Measurements from ENCODE around the gene C6orf47.

Gene C6orf47

GRCh38 chr6:31658983-31659648, 1.5 kb downstream of the C6orf47 start:
- Histone ChIP-seq H3K4me3 (ENCODE audit: low read length) (peak overlapping the region; percentile 87; the same call in 1 of the 2 replicates), H3K36me3 (replicated peaks; ENCODE audit: insufficient read depth, low read length) (no peaks in the 10 kb centered on the region), H3F3A (ENCODE audit: insufficient read depth, low read length) (peaks cover 14% of the 10 kb centered on the region), H4K20me1 (ENCODE audit: insufficient read depth, low read length) (no peaks in the 10 kb centered on the region), H2AFZ (ENCODE audit: low read length) (no peak overlapping the region), H3K4me2 (ENCODE audit: low read depth, low read length) (peak overlapping the region; percentile 94), H3K27me3 (replicated peaks; ENCODE audit: insufficient read depth, low read length) (no peaks in the 10 kb centered on the region), H3K9me2 (replicated peaks; ENCODE audit: insufficient read depth, low read length) (no peaks in the 10 kb centered on the region), H3K79me2 (ENCODE audit: low read length) (peaks cover 49% of the 10 kb centered on the region), H3K4me1 (ENCODE audit: low read length) (peaks cover 35% of the 10 kb centered on the region), H3K27ac (ENCODE audit: low read length) (no peak overlapping the region), H3K9ac (ENCODE audit: low read length) (peak overlapping the region; percentile 78; the same call in 1 of the 2 replicates), H3K9me3 (replicated peaks; ENCODE audit: insufficient read depth, low read length) (no peaks in the 10 kb centered on the region)
- TF ChIP-seq, protein P1, sequence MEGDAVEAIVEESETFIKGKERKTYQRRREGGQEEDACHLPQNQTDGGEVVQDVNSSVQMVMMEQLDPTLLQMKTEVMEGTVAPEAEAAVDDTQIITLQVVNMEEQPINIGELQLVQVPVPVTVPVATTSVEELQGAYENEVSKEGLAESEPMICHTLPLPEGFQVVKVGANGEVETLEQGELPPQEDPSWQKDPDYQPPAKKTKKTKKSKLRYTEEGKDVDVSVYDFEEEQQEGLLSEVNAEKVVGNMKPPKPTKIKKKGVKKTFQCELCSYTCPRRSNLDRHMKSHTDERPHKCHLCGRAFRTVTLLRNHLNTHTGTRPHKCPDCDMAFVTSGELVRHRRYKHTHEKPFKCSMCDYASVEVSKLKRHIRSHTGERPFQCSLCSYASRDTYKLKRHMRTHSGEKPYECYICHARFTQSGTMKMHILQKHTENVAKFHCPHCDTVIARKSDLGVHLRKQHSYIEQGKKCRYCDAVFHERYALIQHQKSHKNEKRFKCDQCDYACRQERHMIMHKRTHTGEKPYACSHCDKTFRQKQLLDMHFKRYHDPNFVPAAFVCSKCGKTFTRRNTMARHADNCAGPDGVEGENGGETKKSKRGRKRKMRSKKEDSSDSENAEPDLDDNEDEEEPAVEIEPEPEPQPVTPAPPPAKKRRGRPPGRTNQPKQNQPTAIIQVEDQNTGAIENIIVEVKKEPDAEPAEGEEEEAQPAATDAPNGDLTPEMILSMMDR (IDR thresholded peaks at IDR 0.05; ENCODE audit: low read length): no peak
- TF ChIP-seq EZH2phosphoT487 (IDR thresholded peaks at IDR 0.05; ENCODE audit: low read length) (no peak), EZH2 (optimal IDR thresholded peaks at IDR 0.05; ENCODE audit: low read depth, low read length) (no peak)
- DNase-seq: no peak

- Histone ChIP-seq H2AFZ (ENCODE audit: low read length) (no peak overlapping the region), H3K4me2 (ENCODE audit: low read depth, low read length) (no peak overlapping the region), H3K9ac (ENCODE audit: low read length) (no peak overlapping the region), H3K27me3 (replicated peaks; ENCODE audit: insufficient read depth, low read length) (no peaks in the 10 kb centered on the region), H3K9me2 (replicated peaks; ENCODE audit: insufficient read depth, low read length) (no peaks in the 10 kb centered on the region), H3K79me2 (ENCODE audit: low read length) (peaks cover 44% of the 10 kb centered on the region), H3F3A (ENCODE audit: insufficient read depth, low read length) (peaks cover 18% of the 10 kb centered on the region), H3K9me3 (replicated peaks; ENCODE audit: insufficient read depth, low read length) (no peaks in the 10 kb centered on the region), H3K4me3 (ENCODE audit: low read length) (no peak overlapping the region), H4K20me1 (ENCODE audit: insufficient read depth, low read length) (no peaks in the 10 kb centered on the region), H3K4me1 (ENCODE audit: low read length) (peaks cover 30% of the 10 kb centered on the region), H3K36me3 (replicated peaks; ENCODE audit: insufficient read depth, low read length) (no peaks in the 10 kb centered on the region), H3K27ac (ENCODE audit: low read length) (no peak overlapping the region)
- DNase-seq: no peak
- TF ChIP-seq EZH2phosphoT487 (IDR thresholded peaks at IDR 0.05; ENCODE audit: low read length): no peak
- TF ChIP-seq EZH2 (optimal IDR thresholded peaks at IDR 0.05; ENCODE audit: low read depth, low read length): no peak
- TF ChIP-seq, protein P1 (IDR thresholded peaks at IDR 0.05; ENCODE audit: low read length): no peak
These were observed 2.4 kb downstream of the C6orf47 start for GRCh38 chr6:31658158-31658688.

GRCh38 chr6:31657406-31658157, 3.0 kb downstream of the C6orf47 start:
- Histone ChIP-seq H3K79me2 (ENCODE audit: low read length) (peaks cover 39% of the 10 kb centered on the region), H3K4me1 (ENCODE audit: low read length) (peaks cover 27% of the 10 kb centered on the region), H3K9me3 (replicated peaks; ENCODE audit: insufficient read depth, low read length) (no peaks in the 10 kb centered on the region), H3K4me2 (ENCODE audit: low read depth, low read length) (no peak overlapping the region), H3K4me3 (ENCODE audit: low read length) (no peak overlapping the region), H3K36me3 (replicated peaks; ENCODE audit: insufficient read depth, low read length) (no peaks in the 10 kb centered on the region), H3F3A (ENCODE audit: insufficient read depth, low read length) (peaks cover 23% of the 10 kb centered on the region), H2AFZ (ENCODE audit: low read length) (no peak overlapping the region), H3K27ac (ENCODE audit: low read length) (no peak overlapping the region), H4K20me1 (ENCODE audit: insufficient read depth, low read length) (no peaks in the 10 kb centered on the region), H3K9me2 (replicated peaks; ENCODE audit: insufficient read depth, low read length) (no peaks in the 10 kb centered on the region), H3K27me3 (replicated peaks; ENCODE audit: insufficient read depth, low read length) (no peaks in the 10 kb centered on the region), H3K9ac (ENCODE audit: low read length) (no peak overlapping the region)
- DNase-seq: no peak
- TF ChIP-seq, protein P1 (IDR thresholded peaks at IDR 0.05; ENCODE audit: low read length): no peak
- no peak for TF ChIP-seq EZH2 (optimal IDR thresholded peaks at IDR 0.05; ENCODE audit: low read depth, low read length)
- TF ChIP-seq EZH2phosphoT487 (IDR thresholded peaks at IDR 0.05; ENCODE audit: low read length): no peak

All from MM.1S (cell line).